Stimulated activated CD4-positive, alpha-beta T cell treated with anti-CD3 and anti-CD28 coated beads, Interleukin-4, amount 100 ng/mL, for 48 hours (primary cell): Measurements from ENCODE around the gene PHETA1.
A peak's percentile ranks its signal among the peaks of the same experiment; 100 is the strongest.

ENCODE experiments used
- DNase-seq, 2 donors: peaks; one replicate each; pipeline ENCODE4 v3.0.0-alpha.2; 2020; ENCODE audit warnings: low read depth in 2 of 2

PHETA1 gene

DNA sequence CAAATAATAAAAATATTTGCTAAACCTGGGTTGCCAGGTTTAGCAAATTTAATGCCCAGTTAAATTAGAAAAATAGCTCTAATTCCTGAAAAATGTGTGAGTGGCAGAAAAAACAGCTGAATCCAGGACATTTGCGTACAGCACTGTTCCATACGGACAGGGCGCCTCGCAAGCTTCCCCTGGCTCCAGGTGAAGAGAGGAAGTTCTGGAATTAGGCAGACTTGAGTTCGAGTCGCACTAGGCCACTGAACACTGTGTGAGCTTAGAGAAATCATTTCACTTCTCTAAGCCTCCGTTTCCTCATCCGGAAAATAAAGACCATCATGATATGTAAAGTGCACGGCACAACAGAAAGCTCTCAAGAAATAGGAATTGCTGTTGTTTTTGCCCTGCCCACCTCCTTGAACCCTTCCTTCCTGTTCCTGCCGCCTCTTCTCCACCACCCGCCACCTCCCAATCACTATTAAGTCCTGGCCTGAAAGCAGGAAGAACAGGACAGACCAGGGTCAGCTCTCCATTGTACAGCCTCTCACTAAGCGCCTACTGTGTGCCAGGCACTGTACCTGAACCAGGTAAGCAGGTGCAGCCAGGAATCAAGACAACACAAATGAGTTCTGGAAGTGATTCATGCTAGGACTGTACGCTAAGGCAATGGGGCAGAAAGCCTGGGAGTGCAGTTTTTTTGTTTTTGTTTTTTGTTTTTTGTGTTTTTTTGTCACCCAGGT is 763 bp upstream of the PHETA1 start:
- DNase-seq = no peak

- no peak for DNase-seq
Observed at GRCh38 chr12:111368291-111368787, 556 bp downstream of the PHETA1 start.

DNA sequence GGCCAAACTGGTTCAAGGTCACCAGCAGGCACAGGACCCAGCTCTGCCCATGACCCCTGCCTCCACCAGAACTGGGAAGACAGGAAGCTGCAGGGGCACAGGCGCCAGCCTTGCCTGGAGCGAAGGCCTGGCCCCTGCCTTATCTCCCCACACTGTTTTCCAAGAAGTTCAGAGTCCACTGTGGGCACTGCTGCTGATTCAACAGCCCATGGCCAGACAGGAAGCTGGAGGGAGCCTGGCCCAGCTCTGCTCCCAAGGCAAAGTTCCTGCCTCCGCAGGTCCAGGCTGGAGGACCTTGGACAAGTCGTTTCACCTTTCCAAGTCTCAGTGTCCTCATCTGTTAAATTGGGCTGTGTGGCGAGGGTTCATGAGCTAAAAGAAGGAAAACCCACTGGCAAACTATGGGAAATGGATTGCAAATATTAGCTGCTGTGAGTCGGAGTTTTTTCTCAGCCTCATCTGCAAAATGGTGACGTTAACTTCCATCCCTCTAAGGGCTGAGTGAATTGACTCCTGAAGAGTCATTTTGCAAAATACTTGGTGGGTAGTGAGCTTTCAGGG is 1.2 kb downstream of the PHETA1 start:
- DNase-seq = no peak

GRCh38 chr12:111366583-111366982 is 2.3 kb downstream of the PHETA1 start:
- no peak for DNase-seq

DNA sequence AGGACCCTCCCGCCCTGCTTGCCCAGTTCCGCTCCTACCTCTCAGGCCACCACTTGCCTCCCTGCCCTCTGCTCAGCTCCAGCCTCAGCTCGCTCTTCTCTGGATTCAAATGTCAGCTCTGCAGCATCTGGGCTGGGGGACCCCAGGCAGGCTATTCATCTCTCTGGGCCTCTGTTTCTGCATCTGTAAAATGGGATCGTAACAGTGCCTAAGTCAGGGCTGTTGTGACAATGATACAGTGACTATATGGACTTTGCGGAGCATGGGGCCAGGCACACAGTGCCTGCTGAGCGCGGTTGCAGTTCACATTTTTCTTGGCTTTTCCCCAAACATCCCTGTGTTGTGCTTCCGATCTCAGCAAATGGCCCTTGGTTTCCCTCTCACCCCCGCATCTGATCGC is 2.8 kb downstream of the PHETA1 start:
- no peak for DNase-seq

GRCh38 chr12:111363578-111363977 is 5.3 kb downstream of the PHETA1 start:
- no peak for DNase-seq

DNA sequence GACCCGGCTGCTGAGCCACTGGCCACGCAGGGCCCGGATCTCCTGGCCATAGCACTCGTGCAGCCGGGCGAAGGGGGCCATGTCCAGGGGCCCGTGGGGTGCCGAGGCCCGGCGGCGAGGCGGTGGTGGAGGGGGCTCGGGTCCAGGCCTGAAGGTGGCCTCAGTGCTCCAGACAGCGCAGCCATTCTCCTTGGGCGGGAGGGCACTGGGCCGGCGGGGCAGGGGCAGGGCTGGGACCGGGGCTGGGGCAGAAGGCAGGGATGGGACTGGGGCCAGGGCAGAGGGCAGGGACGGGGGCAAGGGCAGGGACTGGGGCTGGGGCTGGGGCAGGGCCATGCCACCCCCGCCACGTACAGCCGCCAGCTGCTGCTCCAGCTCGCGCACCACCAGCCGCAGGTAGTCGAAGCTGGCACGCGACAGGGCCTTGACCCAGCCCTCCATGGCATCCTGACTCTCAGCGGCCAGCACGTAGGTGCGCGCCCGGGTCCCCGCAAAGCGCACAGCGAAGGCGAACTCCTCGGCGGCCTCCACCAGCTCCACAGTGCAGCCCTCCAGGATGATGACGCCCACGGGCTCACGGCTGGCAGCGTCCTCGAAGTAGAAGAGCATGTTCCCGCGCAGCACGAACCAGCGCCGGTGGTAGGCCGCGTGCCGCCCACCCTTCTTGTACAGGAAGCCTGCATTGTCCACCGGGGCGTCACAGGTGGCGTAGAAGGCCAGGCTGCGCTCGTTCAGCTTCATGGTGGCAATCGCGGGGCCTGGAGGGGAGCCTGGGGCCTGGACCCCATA is 6.0 kb downstream of the PHETA1 start:
- DNase-seq = no peak

GRCh38 chr12:111361717-111362576 is 6.9 kb downstream of the PHETA1 start:
- DNase-seq = no peak

- no peak for DNase-seq
Observed at GRCh38 chr12:111361073-111361716, 7.7 kb downstream of the PHETA1 start.

DNA sequence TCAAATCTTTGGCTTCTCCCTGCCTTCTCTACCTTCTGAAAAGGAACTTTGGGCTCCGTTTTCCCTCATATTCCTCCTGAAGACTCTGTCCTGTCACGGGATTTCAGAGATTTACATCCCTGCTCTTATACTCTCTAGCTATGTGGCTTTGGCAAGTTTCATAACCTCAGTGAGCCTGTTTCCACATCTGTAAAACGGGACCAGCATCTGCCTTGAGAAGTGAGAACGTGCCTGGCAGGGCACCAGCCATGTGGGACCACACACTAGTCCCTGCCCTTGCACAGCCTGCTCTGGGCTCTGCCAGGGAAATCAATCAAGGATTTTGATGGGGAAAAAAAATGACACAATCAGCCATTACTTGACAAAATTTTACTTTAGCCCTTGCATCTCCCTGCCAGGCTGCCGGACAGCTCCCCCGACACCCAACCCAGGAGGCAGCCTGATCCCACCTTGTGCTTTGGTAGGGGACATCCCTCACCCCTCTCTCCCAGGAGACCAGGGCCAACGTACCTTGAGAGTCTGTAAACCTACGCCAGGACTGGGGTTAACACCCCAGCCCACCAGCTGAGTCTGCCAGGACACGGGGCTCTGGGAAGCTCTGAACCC is 8.5 kb downstream of the PHETA1 start:
- DNase-seq = no peak

DNA sequence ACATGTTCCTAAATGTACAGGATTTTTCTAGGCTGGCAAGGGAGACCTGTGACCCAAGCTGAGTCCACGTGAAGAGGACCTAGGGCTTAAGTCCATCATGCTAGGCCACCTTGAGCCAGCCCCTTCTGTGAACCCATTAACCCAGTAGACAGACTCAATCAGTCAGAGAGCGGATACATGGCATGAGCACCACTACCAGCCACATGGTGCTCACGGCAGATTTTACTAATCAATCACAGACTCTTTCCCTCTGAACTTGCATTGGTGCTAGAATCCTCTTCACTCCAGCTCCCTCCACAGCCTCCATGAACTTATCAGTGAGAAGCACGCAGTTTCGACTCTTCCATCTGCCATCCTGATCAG is 9.0 kb downstream of the PHETA1 start:
- DNase-seq = no peak

DNA sequence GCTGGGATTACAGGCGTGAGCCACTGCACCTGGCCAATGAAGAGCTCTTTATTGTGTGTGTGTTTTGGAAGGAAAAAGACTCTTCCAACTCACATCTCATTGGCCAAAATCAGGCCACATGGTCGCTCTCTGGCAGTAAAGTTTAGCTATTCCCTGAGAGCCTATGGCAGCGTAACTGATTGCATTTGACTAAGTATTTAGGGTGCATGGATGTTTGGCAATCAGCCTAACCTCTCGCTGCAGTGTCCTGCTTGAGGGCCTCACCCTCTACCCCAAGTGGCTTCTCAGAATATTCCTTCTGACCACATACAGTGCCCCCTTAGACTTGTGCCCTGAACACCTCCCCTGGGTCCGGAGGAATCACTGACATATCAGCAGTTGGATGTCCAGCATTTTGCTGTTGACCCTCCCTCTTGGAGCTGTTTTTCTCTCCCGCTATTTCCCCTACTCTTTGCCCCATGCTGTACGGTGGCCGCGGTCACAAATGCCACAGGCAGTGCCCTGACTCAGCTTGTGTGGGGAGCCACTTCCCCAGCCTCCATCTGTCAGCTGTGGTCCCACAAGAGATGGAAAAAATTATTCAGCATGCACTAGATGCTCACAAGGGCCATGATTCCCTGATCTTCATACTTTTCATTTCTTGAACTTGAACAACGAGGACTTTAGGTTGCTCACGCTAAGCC is 9.5 kb downstream of the PHETA1 start:
- DNase-seq = peak; percentile 37 to 52

GRCh38 chr12:111355201-111355925 is 13.5 kb downstream of the PHETA1 start:
- no peak for DNase-seq

- DNase-seq = no peak
Observed at GRCh38 chr12:111354511-111354910, 14.4 kb downstream of the PHETA1 start.

DNA sequence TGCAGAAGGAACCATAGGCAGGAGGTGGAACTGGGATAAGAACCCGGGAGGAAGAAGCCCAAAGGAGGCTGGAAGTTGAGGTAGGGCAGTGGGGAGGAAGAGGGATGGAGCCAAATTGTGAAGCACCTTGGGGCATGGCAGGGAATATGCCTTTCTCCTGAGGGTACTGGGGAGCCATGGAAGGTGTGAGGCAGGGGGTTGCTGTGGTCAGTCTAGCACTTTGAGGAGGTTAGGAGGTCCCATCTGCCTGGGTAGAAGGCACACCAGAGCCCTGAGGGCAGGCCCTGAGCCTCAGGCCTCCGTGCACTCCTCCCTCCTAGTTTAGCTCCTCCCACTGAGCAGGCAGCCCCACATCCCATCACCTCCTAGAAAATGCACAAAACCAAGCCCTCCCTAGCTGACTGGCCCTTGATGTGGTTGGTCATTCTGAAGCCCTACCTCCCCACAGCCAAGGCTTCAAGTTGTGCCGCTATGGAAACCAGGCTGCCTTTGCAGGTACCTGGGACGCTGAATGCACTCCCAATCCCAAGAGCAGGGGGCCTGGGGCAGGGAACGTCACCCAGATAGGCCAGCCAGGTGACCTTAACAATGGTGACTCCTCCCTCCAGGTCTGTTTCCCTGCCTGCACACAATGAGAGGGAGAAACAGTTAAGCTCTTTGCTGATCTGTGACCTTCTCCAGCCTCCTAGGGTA is 15.1 kb downstream of the PHETA1 start:
- DNase-seq = no peak

- DNase-seq = no peak
Observed at GRCh38 chr12:111353026-111353425, 15.9 kb downstream of the PHETA1 start.

DNA sequence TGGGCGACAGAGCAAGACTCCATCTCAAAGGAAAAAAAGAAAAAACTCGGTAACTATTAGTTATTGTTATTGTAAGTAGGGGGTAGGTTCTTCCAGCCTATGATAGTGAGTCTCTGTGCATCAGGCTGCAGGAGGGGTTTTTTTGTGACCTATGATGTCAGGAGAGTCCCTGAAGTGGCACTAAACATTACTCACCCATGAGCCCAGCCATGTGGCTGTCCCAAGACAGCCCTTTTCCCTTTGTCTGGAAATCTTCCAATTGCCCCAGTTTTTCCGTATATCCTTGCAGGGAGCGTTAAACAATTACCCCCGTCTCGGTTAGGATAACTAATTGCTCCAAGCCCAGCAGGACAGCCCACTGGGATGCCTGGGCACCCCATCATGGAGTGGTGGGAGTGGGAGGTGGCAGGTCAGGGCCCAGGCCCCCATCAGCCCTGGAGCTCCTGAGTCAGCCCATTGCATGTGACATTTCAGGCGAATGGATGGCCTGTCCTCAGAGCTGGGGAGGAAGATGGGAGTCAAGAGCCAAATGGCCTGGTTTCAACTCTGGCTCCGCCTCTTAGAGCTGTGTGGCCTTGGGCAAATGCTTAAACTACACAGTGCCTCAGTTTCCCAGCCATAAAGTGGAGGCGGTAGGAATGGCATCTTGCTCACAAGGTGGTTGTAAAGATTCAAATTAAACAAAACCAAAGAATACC is 16.4 kb downstream of the PHETA1 start:
- no peak for DNase-seq

DNA sequence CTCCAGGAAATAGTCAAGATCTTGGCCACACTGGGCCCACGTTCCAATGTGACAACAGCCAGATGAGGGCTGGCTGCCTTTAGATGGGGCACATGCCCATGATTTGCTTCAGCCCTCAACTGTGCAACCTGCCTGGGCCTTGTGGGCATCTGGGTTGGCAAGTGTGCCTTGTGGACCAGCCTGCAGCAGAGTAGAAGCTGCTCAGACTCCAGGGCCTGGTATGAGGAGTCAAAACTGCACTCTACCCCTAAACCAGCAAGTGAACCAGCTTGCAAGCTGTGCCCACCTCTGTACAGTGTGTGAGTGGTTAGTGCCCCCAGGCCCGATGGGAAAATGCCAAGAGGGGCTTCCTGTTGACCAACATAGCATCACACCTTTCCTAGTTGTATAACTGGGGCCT is 17.9 kb downstream of the PHETA1 start:
- no peak for DNase-seq
